GM19328 (cell line): Measurements from ENCODE around the gene BRD7.
"Not testable (repeated sequence)": the region's sequence is repeated elsewhere in the genome, so short reads cannot be mapped to it uniquely, and the experiment has no call there.

Experiments used
- ATAC-seq: cut with Tn5 transposase; IDR thresholded peaks from one replicate; pipeline ENCODE4 v1.9.1; 2021; ENCODE audit warnings: mild to moderate bottlenecking, moderate library complexity; ENCODE audit not compliant: unreplicated experiment

BRD7 gene

GRCh38 chr16:50360033-50360778 is 8.6 kb downstream of the BRD7 start:
- ATAC-seq, result no peak

GRCh38 chr16:50359626-50360025 is 9.2 kb downstream of the BRD7 start:
- no peak for ATAC-seq

- ATAC-seq, result no peak
Observed at GRCh38 chr16:50354629-50355456, 13.9 kb downstream of the BRD7 start.

- ATAC-seq, result no peak
Observed at GRCh38 chr16:50354082-50354481, 14.7 kb downstream of the BRD7 start.

- no peak for ATAC-seq
Observed at GRCh38 chr16:50351952-50352351, 16.8 kb downstream of the BRD7 start.

- ATAC-seq, result no peak
Observed at GRCh38 chr16:50351116-50351515, 17.7 kb downstream of the BRD7 start.

GRCh38 chr16:50345210-50345609 is 23.6 kb downstream of the BRD7 start:
- not testable (repeated sequence) for ATAC-seq

GRCh38 chr16:50343566-50343965 is 25.2 kb downstream of the BRD7 start:
- ATAC-seq, result not testable (repeated sequence)

GRCh38 chr16:50340578-50340977 is 28.2 kb downstream of the BRD7 start:
- no peak for ATAC-seq

- ATAC-seq, result no peak
Observed at GRCh38 chr16:50338371-50339231, 30.2 kb downstream of the BRD7 start.

- no peak for ATAC-seq
Observed at GRCh38 chr16:50336884-50337283, 31.9 kb downstream of the BRD7 start.

GRCh38 chr16:50335196-50335958 is 33.4 kb downstream of the BRD7 start:
- no peak for ATAC-seq

GRCh38 chr16:50334106-50334975 is 34.4 kb downstream of the BRD7 start:
- ATAC-seq, result no peak

GRCh38 chr16:50332599-50332998 is 36.2 kb downstream of the BRD7 start:
- ATAC-seq, result no peak

- no peak for ATAC-seq
Observed at GRCh38 chr16:50331570-50331969, 37.2 kb downstream of the BRD7 start.

GRCh38 chr16:50329446-50330189 is 39.2 kb downstream of the BRD7 start:
- no peak for ATAC-seq

- no peak for ATAC-seq
Observed at GRCh38 chr16:50326835-50327465, 41.8 kb downstream of the BRD7 start.

GRCh38 chr16:50326264-50326663 is 42.5 kb downstream of the BRD7 start:
- no peak for ATAC-seq
